ENCODE data around the gene GDAP1L1. TPM values are rescaled to one million over a fixed set of nuclear protein-coding genes. Genes with fewer than 3 reads are reported as not detected.
A peak's percentile ranks its signal among the peaks of the same experiment; 100 is the strongest.

The GDAP1L1 gene
- total RNA-seq, 4 donors from 2014 or later = 0.41 TPM; not detected in 3

DNA sequence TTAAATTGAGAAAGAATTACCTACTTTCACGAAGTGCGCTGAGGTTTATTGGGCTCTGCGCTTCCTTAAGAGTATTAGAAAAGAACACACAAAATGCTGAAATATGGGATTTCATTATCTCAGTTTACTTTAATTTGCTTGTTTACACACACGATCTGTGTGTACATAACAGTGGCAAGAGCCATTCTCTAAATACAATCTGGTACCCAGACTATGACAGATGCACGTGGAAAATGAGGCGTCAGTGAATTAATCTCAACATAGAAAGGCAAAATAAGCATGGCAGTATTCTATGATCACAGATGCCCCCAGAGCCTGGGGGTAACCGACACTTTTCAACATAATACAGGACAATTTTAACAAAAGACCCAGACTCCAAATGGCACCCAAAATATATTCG, 55.6 kb downstream of the GDAP1L1 start:
- Histone ChIP-seq H3K27ac (no peak overlapping the region), H3K27me3 (no peaks in the 10 kb centered on the region), H3K4me3 (no peak overlapping the region), H3K36me3 (no peaks in the 10 kb centered on the region), H3K9me3 (no peaks in the 10 kb centered on the region), H3K4me1 (no peaks in the 10 kb centered on the region)
- TF ChIP-seq, protein P1, sequence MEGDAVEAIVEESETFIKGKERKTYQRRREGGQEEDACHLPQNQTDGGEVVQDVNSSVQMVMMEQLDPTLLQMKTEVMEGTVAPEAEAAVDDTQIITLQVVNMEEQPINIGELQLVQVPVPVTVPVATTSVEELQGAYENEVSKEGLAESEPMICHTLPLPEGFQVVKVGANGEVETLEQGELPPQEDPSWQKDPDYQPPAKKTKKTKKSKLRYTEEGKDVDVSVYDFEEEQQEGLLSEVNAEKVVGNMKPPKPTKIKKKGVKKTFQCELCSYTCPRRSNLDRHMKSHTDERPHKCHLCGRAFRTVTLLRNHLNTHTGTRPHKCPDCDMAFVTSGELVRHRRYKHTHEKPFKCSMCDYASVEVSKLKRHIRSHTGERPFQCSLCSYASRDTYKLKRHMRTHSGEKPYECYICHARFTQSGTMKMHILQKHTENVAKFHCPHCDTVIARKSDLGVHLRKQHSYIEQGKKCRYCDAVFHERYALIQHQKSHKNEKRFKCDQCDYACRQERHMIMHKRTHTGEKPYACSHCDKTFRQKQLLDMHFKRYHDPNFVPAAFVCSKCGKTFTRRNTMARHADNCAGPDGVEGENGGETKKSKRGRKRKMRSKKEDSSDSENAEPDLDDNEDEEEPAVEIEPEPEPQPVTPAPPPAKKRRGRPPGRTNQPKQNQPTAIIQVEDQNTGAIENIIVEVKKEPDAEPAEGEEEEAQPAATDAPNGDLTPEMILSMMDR (IDR thresholded peaks at IDR 0.05) = no peak
- no peak for TF ChIP-seq POLR2A (IDR thresholded peaks at IDR 0.05)
- DNase-seq = no peak
- intact Hi-C loops (cut with DNase I; ENCODE audit: low total_unique reads) = no loop called here

DNA sequence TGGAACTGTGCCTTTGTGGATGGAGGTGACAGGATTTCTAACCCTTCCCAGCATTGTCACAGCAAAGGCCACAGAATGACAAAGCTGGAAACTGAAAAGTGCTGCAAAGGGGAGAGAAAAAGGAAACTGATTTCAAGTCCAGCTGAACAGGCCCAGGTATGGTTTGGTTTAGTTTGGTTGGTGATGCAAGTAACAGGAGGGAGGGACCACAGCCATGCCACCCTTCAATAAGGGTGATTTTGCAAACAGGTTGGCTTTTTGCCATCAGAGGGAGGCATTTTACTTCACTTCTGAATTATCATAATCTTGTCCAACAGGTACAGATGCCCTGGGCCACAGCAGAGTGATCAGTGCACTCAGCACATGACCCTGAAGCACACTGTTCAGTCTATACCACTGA, 57.3 kb downstream of the GDAP1L1 start:
- intact Hi-C loops (cut with DNase I; ENCODE audit: low total_unique reads) = no loop called here

DNA sequence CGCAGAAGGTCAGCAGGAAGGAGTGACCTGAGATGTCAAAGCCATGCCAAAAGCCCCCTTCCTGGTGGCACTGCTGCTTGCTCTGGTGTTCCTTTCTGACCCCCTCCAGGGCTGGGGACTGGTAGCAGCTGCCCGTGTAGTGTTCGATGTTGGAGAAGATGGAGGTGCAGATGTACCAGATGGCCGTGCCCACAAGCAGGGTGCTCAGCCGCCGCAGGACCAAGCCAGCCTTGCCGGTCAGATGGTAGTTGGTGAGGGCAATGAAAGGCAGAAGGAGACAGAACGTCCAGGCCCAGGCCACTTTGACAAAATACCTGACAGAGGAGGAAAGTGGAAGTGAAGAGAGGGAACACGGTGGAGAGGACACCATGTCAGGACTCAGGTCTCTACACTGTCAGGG, 59.8 kb downstream of the GDAP1L1 start:
- Histone ChIP-seq H3K27ac (no peak overlapping the region), H3K4me3 (no peak overlapping the region), H3K9me3 (no peaks in the 10 kb centered on the region), H3K4me1 (peaks cover 0 to 3% of the 10 kb centered on the region in 2 donors), H3K27me3 (no peaks in the 10 kb centered on the region), H3K36me3 (no peaks in the 10 kb centered on the region)
- DNase-seq = no peak
- intact Hi-C loops (cut with DNase I; ENCODE audit: low total_unique reads) = loop anchor here (5.0 kb wide), 1 partner anchor 90 kb away; no protein-coding TSS in a partner anchor
- no peak for TF ChIP-seq POLR2A (IDR thresholded peaks at IDR 0.05)
- TF ChIP-seq, protein P1 (IDR thresholded peaks at IDR 0.05) = no peak

More for the DNA sequence above, 57.3 kb downstream of the GDAP1L1 start:
- Histone ChIP-seq H3K4me1 (no peaks in the 10 kb centered on the region), H3K4me3 (no peak overlapping the region), H3K9me3 (no peaks in the 10 kb centered on the region), H3K36me3 (no peaks in the 10 kb centered on the region), H3K27me3 (no peaks in the 10 kb centered on the region), H3K27ac (no peak overlapping the region)
- DNase-seq = no peak
- TF ChIP-seq POLR2A (IDR thresholded peaks at IDR 0.05) = no peak
- TF ChIP-seq, protein P1 (IDR thresholded peaks at IDR 0.05) = no peak

DNA sequence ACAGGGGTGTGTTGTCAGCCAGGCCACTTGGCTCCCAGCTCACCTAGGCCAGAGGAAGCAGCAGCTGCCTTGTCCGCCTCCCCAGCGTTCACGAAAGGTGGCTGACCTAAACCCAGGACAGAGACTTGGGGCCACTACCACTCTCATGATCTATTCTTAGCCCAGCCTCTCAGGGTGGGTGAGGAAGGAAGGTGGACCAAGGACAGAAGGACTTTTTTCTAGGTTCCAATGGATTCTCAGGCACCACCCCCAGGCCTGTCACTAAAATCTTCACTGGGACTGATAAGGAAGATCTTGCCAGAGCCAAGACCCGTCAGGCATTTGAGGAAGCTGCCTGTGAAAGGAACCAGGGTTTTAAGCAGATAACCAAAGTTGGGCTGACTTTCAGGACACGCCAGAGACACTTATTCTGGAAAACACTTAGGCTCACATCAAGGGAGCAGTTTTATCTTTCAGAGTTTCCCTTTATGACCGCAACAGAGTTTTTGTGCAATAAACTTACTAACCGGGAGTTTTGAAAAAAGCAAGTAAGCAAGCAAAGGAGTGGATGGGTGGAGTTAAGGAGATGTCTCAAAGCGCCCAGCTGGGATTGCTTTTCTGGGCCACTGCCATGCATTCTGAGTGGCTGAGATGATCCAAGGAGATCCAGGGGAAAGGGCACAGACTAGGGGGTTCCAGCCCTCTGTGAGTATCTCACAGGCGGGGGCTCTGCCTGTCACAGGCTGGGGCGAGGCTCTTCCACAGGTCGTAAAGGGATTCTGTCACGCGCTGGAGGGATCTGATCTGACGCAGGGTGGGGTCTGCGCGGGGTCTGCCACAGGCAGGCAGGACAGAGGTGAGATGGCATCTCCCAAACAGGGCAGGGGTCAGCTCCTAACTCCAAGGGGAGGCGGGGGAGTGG, 62.9 kb downstream of the GDAP1L1 start:
- H3K4me3 ChIP-seq = peak overlapping the region; percentile 85 to 95
- peaks cover 0 to 3% of the 10 kb centered on the region in 2 donors for H3K4me1 ChIP-seq
- H3K36me3 ChIP-seq = no peaks in the 10 kb centered on the region
- peak; percentile 36 to 40 for DNase-seq
- no peak for TF ChIP-seq POLR2A (IDR thresholded peaks at IDR 0.05)
- TF ChIP-seq, protein P1 (IDR thresholded peaks at IDR 0.05) = no peak
- intact Hi-C loops (cut with DNase I; ENCODE audit: low total_unique reads) = loop anchor here (5.0 kb wide), 1 partner anchor 93 kb away; no protein-coding TSS in a partner anchor
- no peaks in the 10 kb centered on the region for H3K9me3 ChIP-seq
- peak overlapping the region; percentile 67 to 68 for H3K27ac ChIP-seq
- H3K27me3 ChIP-seq = no peaks in the 10 kb centered on the region

Data from uterus (tissue), 4 donors.